Testis (tissue), 3 donors: ENCODE data around the gene RUVBL2. TPM values are rescaled to one million over a fixed set of nuclear protein-coding genes. Genes with fewer than 3 reads are reported as not detected.

Source experiments
- DNase-seq: peaks from one replicate; pipeline ENCODE4 v3.0.0-alpha.2; 2019
- H3K27ac ChIP-seq, 2 donors: fragments of 200-600 bp; sonication (generic); one replicate each; pipeline ENCODE4 v1.5.1; 2019
- H3K27me3 ChIP-seq: fragments of 200-600 bp; sonication (generic); one replicate; pipeline ENCODE4 v1.5.1; 2019
- H3K36me3 ChIP-seq: fragments of 200-600 bp; sonication (generic); one replicate; pipeline ENCODE4 v1.5.1; 2017; ENCODE audit warnings: low read depth; ENCODE audit errors: missing control alignments
- H3K4me1 ChIP-seq: fragments of 200-600 bp; sonication (generic); one replicate; pipeline ENCODE4 v1.5.1; 2019
- H3K4me3 ChIP-seq, 2 donors: fragments of 200-600 bp; sonication (generic); one replicate each; pipeline ENCODE4 v1.5.1; 2017 to 2019
- H3K9me3 ChIP-seq: fragments of 200-600 bp; sonication (generic); one replicate; pipeline ENCODE4 v1.5.1; 2017
- POLR2A ChIP-seq: fragments of 450-650 bp; IDR thresholded peaks from one replicate; pipeline ENCODE4 v1.6.1; 2017; ENCODE audit warnings: antibody characterized with exemption, mild to moderate bottlenecking, moderate library complexity
- WGBS, 2 donors: methylation state at CpG; one replicate each; pipeline ENCODE4 v1.1.5; 2018; 5-methylcytosine and 5-hydroxymethylcytosine counted together
- intact Hi-C: fragments of 100-400 bp; cut with DNase I; formaldehyde crosslinking; loops from one replicate; pipeline ENCODE4 v1.15.1; 2023; ENCODE audit warnings: low total_unique reads
- polyA plus RNA-seq: library from polyadenylated mRNA; stranded (reverse); fragments of 350-450 nt; fragmentation: Illumina TruSeq; extraction: RNeasy Lipid Tissue Mini Kit (QIAGEN cat#74804); gene quantifications from one replicate; pipeline ENCODE4 v1.2.3, GENCODE V29; 2014; ENCODE audit warnings: low read depth, low replicate concordance; ENCODE audit not compliant: insufficient read depth
- total RNA-seq, 2 donors: library from RNA; depleted of rRNA; stranded (reverse); fragments of >200 nt; gene quantifications; one replicate each; pipeline ENCODE4 v1.2.3, GENCODE V29; 2016
- TF ChIP-seq, protein P1 (sequence below), 3 experiments: fragments of 450-650 bp in 2 of 3; fragments of 200-600 bp in 1 of 3; sonication (generic) in 1 of 3; IDR thresholded peaks; one replicate each; pipeline ENCODE4 v1.5.1; 2016 to 2019; ENCODE audit warnings: antibody characterized with exemption in 3 of 3, mild to moderate bottlenecking in 2 of 3, moderate library complexity in 1 of 3

The RUVBL2 gene
- total and polyA plus RNA-seq, 3 donors from 2014 or later, result 299 to 528 (median 395) TPM

DNA sequence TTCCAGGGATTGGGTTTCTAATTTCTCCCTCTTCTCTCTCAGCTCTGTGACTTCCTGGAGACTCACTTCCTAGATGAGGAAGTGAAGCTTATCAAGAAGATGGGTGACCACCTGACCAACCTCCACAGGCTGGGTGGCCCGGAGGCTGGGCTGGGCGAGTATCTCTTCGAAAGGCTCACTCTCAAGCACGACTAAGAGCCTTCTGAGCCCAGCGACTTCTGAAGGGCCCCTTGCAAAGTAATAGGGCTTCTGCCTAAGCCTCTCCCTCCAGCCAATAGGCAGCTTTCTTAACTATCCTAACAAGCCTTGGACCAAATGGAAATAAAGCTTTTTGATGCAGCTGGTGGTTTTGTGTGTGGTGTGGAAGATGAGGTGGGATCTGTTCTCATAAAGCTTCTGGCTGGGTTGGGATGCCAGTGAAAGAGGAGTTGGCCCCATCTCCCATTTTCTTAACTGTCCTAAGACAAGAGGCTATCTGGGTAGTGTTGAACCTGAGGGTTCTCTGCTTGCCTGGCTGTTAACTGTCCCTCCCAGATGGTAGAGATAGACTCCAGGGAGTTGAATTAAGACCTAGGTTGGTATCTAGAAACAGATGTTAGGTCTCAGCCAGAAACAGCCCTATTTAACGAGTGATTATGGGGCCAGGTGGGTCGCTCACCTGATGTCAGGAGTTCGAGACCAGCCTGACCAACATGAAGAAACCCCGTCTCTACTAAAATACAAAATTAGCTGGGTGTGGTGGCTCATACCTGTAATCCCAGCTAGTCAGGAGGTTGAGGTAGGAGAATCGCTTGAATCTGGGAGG lies 26.9 kb upstream of the RUVBL2 start:
- no peaks in the 10 kb centered on the region for H3K27me3 ChIP-seq
- no peaks in the 10 kb centered on the region for H3K9me3 ChIP-seq
- TF ChIP-seq, protein P1, sequence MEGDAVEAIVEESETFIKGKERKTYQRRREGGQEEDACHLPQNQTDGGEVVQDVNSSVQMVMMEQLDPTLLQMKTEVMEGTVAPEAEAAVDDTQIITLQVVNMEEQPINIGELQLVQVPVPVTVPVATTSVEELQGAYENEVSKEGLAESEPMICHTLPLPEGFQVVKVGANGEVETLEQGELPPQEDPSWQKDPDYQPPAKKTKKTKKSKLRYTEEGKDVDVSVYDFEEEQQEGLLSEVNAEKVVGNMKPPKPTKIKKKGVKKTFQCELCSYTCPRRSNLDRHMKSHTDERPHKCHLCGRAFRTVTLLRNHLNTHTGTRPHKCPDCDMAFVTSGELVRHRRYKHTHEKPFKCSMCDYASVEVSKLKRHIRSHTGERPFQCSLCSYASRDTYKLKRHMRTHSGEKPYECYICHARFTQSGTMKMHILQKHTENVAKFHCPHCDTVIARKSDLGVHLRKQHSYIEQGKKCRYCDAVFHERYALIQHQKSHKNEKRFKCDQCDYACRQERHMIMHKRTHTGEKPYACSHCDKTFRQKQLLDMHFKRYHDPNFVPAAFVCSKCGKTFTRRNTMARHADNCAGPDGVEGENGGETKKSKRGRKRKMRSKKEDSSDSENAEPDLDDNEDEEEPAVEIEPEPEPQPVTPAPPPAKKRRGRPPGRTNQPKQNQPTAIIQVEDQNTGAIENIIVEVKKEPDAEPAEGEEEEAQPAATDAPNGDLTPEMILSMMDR (IDR thresholded peaks at IDR 0.05), result no peak
- no peak for TF ChIP-seq POLR2A
- H3K4me1 ChIP-seq, result peaks cover 29% of the 10 kb centered on the region
- intact Hi-C loops, result no loop called here
- WGBS, 2 donors, result 76 to 82% methylated on average over 8 to 10 of the region's 10 CpGs
- peak overlapping the region; percentile 84 to 97 for H3K4me3 ChIP-seq
- no peak for DNase-seq
- H3K36me3 ChIP-seq, result no peaks in the 10 kb centered on the region
- peak overlapping the region in 1 of 2 donors; percentile 93 for H3K27ac ChIP-seq

DNA sequence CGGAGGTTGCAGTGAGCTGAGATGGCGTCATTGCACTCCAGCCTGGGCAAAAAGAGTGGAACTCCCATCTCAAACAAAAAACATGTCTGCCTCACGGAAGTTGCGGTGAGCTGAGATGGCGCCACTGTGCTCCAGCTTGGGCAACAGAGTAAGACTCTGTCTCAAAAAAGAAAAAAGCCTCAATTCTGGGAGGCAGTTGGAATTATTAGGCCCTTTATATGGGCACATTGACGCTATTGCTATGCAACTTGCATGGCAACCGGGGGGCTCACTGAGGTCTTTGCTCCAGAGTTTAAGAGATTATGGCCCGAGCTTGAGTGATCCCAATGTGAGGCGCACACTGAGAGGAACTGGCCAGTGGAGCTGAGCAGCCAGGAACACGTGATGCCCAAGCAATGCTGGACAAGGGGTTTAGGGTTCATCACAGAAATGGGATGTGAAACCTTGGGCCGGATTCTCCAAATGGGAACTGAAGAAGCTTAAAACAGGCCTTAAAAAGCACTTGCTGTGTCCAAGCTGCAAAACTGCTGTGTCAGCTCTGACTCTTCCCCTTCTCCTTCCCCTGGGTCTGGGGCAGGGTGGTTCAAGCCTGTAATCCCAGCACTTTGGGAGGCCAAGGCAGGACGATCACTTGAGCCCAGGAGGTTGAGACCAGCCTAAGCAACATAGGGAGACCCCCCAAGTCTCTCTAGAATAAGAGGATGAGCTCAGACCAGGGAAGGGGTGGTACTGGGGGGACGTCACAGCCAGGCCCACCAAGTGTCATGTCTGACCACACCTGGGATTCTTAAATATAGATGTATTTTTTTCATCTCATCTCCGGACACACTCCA lies 26.1 kb upstream of the RUVBL2 start:
- intact Hi-C loops, result no loop called here
- 72 to 80% methylated on average over 14 of the region's 14 CpGs for WGBS, 2 donors
- peaks cover 26% of the 10 kb centered on the region for H3K4me1 ChIP-seq

DNA sequence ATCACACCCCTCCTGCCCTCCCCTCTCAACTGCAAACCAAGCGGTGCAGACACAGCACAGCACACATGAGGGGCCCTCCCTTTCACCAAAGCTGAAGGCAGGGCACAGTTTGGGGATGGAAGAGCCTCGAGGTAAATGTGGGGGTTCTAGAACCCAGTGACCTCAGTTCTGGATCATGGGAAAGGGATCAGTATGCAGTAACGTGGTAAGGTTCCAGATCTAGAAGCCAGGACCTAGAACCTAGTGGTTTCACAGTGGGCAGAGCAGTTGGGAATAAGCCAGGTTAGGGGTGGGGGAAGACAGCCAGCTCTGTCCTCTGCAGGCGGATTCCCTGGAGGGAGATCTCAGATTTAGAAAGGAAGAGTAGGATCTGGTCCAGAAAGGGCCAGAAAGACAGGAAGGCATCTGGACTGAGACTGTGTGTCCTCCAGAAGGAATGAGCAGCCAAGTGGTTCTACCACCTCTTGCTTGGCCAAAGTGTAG lies 25.5 kb upstream of the RUVBL2 start:
- no peaks in the 10 kb centered on the region for H3K36me3 ChIP-seq
- no peak for DNase-seq
- WGBS, 2 donors, result 58 to 69% methylated on average over 4 of the region's 4 CpGs
- intact Hi-C loops, result no loop called here
- peaks cover 25% of the 10 kb centered on the region for H3K4me1 ChIP-seq
- H3K9me3 ChIP-seq, result no peaks in the 10 kb centered on the region
- H3K4me3 ChIP-seq, result no peak overlapping the region
- TF ChIP-seq POLR2A, result no peak
- TF ChIP-seq, protein P1 (IDR thresholded peaks at IDR 0.05), result no peak
- peak overlapping the region; percentile 22 to 93 for H3K27ac ChIP-seq
- H3K27me3 ChIP-seq, result no peaks in the 10 kb centered on the region

More for the DNA sequence above, 26.1 kb upstream of the RUVBL2 start:
- Histone ChIP-seq H3K4me3 (no peak overlapping the region), H3K9me3 (no peaks in the 10 kb centered on the region), H3K27ac (peak overlapping the region in 1 of 2 donors; percentile 93), H3K27me3 (no peaks in the 10 kb centered on the region), H3K36me3 (no peaks in the 10 kb centered on the region)
- TF ChIP-seq, protein P1 (IDR thresholded peaks at IDR 0.05), result no peak
- no peak for TF ChIP-seq POLR2A
- DNase-seq, result peak; percentile 59

DNA sequence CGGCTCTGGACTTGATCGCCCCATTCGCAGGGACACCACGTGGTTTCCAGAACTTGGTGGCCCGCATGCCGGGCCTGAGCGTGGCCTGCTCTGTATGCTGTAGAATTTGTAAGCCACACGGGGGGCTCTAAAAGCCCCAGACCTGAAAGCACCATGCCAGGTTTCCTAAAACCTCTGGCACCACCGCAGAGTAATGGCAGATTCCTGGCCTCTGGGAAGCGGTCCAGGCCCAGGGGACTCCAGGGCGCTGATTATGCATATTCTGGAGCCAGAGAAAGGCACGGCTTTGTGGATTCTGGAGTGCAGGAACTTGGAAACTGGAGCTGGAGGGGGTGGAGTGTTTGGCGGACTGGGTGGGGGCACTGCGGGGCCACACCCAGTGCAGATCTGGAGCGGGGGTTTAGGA lies 24.9 kb upstream of the RUVBL2 start:
- peak overlapping the region; percentile 22 to 93 for H3K27ac ChIP-seq
- TF ChIP-seq, protein P1 (IDR thresholded peaks at IDR 0.05), result no peak
- TF ChIP-seq POLR2A, result no peak
- H3K4me3 ChIP-seq, result no peak overlapping the region
- 64 to 76% methylated on average over 11 to 15 of the region's 15 CpGs for whole genome bisulfite sequencing, 2 donors
- H3K27me3 ChIP-seq, result no peaks in the 10 kb centered on the region
- DNase-seq, result no peak
- intact Hi-C loops, result no loop called here
- no peaks in the 10 kb centered on the region for H3K9me3 ChIP-seq
- no peaks in the 10 kb centered on the region for H3K36me3 ChIP-seq
- peaks cover 19% of the 10 kb centered on the region for H3K4me1 ChIP-seq
